ENCODE measurements around the gene PACS2. TPM values are rescaled to one million over a fixed set of nuclear protein-coding genes. Genes with fewer than 3 reads are reported as not detected.

Gene PACS2
- total RNA-seq, 2 experiments from 2014 or later: 21.1 to 22.2 TPM

GRCh38 chr14:105420974-105421674, 106.6 kb downstream of the PACS2 start:
- Mint-ChIP-seq H3K9me3 (no peaks in the 10 kb centered on the region), H3K27me3 (no peaks in the 10 kb centered on the region), H3K4me3 (peak overlapping the region; percentile 94), H3K27ac (peak overlapping the region; percentile 92), H3K4me1 (peaks cover 22% of the 10 kb centered on the region), H3K36me3 (peaks cover 37% of the 10 kb centered on the region)
- DNase-seq: no peak

- Mint-ChIP-seq H3K9me3 (no peaks in the 10 kb centered on the region), H3K4me3 (peak overlapping the region; percentile 94), H3K27me3 (no peaks in the 10 kb centered on the region), H3K27ac (peak overlapping the region; percentile 92), H3K36me3 (peaks cover 45% of the 10 kb centered on the region), H3K4me1 (peaks cover 22% of the 10 kb centered on the region)
- DNase-seq: peak; percentile 28
Measured at GRCh38 chr14:105421723-105422615, 107.4 kb downstream of the PACS2 start.

- Mint-ChIP-seq H3K27me3 (no peaks in the 10 kb centered on the region), H3K9me3 (no peaks in the 10 kb centered on the region), H3K36me3 (peaks cover 50% of the 10 kb centered on the region), H3K4me3 (peak overlapping the region; percentile 94), H3K4me1 (peaks cover 27% of the 10 kb centered on the region), H3K27ac (peak overlapping the region; percentile 92)
- no peak for DNase-seq
Measured at GRCh38 chr14:105422695-105423487, 108.3 kb downstream of the PACS2 start.

DNA sequence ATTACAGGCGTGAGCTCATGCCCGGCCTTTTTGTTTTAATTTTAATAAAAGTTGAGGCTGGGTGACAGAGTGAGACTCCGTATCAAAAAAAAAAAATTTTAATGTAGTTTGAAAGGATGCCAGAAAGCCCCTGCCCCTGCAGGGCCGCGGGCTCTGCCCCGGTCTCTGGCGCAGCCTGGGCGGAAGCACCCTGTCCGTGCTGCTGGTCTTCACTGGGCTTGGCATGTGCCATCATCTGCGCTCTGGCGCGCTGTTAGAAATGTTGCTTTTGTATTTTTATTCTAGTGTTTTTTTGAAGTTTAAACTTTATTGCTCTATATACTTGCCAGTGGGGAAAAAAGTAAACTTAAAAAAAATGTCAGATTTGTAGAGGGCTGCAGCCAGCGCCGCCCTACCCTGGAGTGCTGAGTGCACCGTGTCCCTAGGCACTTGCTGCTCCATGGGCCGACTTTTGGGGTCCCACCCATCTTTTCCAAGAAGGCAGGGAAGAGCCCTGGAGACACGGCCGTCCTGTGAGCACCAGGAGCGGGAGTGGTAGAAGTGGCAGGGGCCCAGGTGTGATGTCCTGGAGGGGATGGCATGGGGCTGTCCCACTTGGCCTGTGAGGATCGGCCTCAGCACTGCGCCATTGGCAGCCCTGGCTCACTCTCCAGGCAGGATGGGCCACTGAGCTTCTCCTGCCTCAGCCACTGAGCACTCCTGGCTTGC, 109.1 kb downstream of the PACS2 start:
- Mint-ChIP-seq H3K9me3 (no peaks in the 10 kb centered on the region), H3K4me3 (no peak overlapping the region), H3K27ac (no peak overlapping the region), H3K4me1 (peaks cover 28% of the 10 kb centered on the region), H3K27me3 (no peaks in the 10 kb centered on the region), H3K36me3 (peaks cover 57% of the 10 kb centered on the region)
- no peak for DNase-seq

DNA sequence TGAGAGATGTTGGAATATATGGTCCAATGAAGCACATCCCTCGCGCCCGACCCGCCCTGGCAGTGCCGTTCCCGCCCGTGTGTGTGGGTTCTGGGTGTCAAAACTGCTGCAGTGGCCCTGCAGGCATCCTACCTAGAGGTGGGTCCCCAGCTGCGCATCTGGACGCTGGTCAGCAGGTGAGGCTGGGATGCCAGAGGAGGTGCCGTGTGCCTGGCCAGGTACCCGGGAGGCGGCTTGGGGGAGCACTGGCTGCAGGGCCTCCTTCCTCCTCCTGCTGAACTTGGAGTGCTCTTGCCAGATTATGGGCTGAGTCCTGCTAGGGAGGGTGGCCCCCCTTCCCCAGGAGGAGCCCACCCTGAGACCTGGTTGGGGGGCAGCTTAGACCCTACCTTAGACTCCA, 110.3 kb downstream of the PACS2 start:
- Mint-ChIP-seq H3K36me3 (peaks cover 68% of the 10 kb centered on the region), H3K4me1 (peaks cover 22% of the 10 kb centered on the region), H3K4me3 (no peak overlapping the region), H3K27me3 (no peaks in the 10 kb centered on the region), H3K27ac (no peak overlapping the region), H3K9me3 (no peaks in the 10 kb centered on the region)
- no peak for DNase-seq

- H3K9me3 Mint-ChIP-seq: peaks cover 2% of the 10 kb centered on the region
- H3K27me3 Mint-ChIP-seq: no peaks in the 10 kb centered on the region
- peaks cover 76% of the 10 kb centered on the region for H3K36me3 Mint-ChIP-seq
- H3K27ac Mint-ChIP-seq: no peak overlapping the region
- H3K4me3 Mint-ChIP-seq: no peak overlapping the region
- no peak for DNase-seq
- peaks cover 21% of the 10 kb centered on the region for H3K4me1 Mint-ChIP-seq
Measured at GRCh38 chr14:105425823-105426247, 111.3 kb downstream of the PACS2 start.

GRCh38 chr14:105426416-105427130, 112.0 kb downstream of the PACS2 start:
- Mint-ChIP-seq H3K4me3 (no peak overlapping the region), H3K27ac (peak overlapping the region; percentile 42), H3K9me3 (peaks cover 2% of the 10 kb centered on the region), H3K27me3 (no peaks in the 10 kb centered on the region), H3K36me3 (peaks cover 75% of the 10 kb centered on the region), H3K4me1 (peaks cover 21% of the 10 kb centered on the region)
- no peak for DNase-seq

- Mint-ChIP-seq H3K4me1 (peaks cover 14% of the 10 kb centered on the region), H3K9me3 (peaks cover 2% of the 10 kb centered on the region), H3K27ac (no peak overlapping the region), H3K27me3 (no peaks in the 10 kb centered on the region), H3K4me3 (no peak overlapping the region), H3K36me3 (peaks cover 67% of the 10 kb centered on the region)
- DNase-seq: no peak
Measured at GRCh38 chr14:105427412-105427811, 112.9 kb downstream of the PACS2 start.

- H3K4me3 Mint-ChIP-seq: no peak overlapping the region
- no peak overlapping the region for H3K27ac Mint-ChIP-seq
- peaks cover 66% of the 10 kb centered on the region for H3K36me3 Mint-ChIP-seq
- H3K9me3 Mint-ChIP-seq: peaks cover 2% of the 10 kb centered on the region
- H3K4me1 Mint-ChIP-seq: peaks cover 14% of the 10 kb centered on the region
- no peak for DNase-seq
- no peaks in the 10 kb centered on the region for H3K27me3 Mint-ChIP-seq
Measured at GRCh38 chr14:105427936-105428485, 113.5 kb downstream of the PACS2 start.

DNA sequence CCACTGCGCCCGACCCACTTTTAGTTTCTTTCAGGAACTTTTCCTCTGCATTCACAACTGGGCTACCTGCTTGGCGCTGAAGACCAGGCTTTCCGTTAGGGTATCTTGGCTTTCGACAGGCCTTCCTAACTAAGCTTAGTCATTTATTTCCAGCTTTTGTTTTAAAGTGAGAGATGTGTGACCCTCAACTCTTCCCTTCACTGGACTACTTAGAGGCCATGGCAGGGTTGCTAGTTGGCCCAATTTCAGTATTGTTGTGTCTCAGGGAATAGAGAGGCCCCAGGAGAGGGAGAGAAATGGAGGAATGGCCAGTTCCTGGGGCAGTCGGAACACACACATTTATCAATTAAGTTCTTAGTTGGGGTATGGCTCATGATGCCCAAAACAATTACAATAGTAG, 115.5 kb downstream of the PACS2 start:
- Mint-ChIP-seq H3K4me3 (no peak overlapping the region), H3K27ac (no peak overlapping the region)

DNA sequence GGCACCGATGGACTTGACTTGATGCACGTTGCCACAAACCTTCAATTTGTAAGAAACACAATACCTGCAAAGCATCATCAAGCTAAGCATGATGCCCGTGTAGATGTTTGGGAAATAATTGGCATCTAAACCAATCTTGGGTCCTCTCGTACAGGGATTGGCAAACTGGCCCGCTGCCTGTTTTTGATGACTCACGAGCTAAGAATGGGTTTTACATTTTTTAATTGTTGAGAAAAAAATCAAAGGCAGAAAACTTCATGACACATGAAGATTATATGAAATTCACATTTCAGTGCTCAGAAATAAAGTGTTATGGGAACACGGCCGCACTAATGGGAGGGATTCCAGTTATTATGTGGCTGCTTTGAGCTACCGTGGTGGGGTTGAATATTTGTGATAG, 116.0 kb downstream of the PACS2 start:
- Mint-ChIP-seq H3K4me3 (no peak overlapping the region), H3K4me1 (peaks cover 18% of the 10 kb centered on the region), H3K27ac (no peak overlapping the region), H3K36me3 (peaks cover 67% of the 10 kb centered on the region), H3K9me3 (peaks cover 2% of the 10 kb centered on the region), H3K27me3 (no peaks in the 10 kb centered on the region)
- no peak for DNase-seq

More for the DNA sequence above, 115.5 kb downstream of the PACS2 start:
- peaks cover 18% of the 10 kb centered on the region for H3K4me1 Mint-ChIP-seq
- no peaks in the 10 kb centered on the region for H3K27me3 Mint-ChIP-seq
- peaks cover 70% of the 10 kb centered on the region for H3K36me3 Mint-ChIP-seq
- H3K9me3 Mint-ChIP-seq: peaks cover 2% of the 10 kb centered on the region
- DNase-seq: no peak

DNA sequence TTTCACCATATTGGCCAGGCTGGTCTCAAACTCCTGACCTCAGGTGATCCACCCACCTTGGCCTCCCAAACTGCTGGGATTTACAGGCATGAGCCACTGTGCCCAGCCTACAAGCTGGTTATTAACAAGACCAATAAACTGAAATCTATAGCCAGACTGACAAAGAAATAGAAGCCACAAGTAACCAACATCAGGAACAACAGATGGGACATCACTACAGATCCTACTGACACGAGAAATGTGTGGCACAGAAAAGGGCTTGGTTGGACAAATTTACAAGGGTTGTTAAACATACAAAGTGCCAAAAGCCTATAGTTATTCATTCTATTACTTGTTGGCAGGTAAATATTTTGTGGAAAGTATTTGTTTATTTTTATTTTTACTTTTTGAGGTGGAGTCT, 116.7 kb downstream of the PACS2 start:
- peaks cover 20% of the 10 kb centered on the region for H3K4me1 Mint-ChIP-seq
- H3K27me3 Mint-ChIP-seq: no peaks in the 10 kb centered on the region
- H3K9me3 Mint-ChIP-seq: peaks cover 2% of the 10 kb centered on the region
- no peak for DNase-seq
- peaks cover 64% of the 10 kb centered on the region for H3K36me3 Mint-ChIP-seq
- H3K27ac Mint-ChIP-seq: no peak overlapping the region
- no peak overlapping the region for H3K4me3 Mint-ChIP-seq

DNA sequence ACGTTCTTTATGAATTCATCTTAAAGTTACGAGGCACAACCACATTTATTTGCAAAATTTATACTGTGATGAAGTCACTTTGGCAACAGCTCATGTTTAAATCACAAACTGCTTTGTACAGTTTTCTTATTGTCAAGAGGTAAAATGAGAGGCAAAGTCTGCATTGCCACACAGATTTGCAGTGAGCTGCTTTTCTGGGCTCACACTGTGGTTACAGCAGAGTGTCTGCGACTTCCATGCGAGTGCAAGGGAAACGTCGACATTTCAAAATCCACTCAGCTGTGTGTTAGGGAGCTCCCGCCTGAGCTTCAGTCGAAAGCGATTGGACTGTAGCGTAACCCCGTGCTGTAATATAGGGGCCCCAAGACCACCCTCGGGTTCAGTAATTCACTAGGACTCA, 118.1 kb downstream of the PACS2 start:
- H3K9me3 Mint-ChIP-seq: peaks cover 2% of the 10 kb centered on the region
- H3K27ac Mint-ChIP-seq: no peak overlapping the region
- H3K4me1 Mint-ChIP-seq: peaks cover 15% of the 10 kb centered on the region
- peaks cover 51% of the 10 kb centered on the region for H3K36me3 Mint-ChIP-seq
- H3K27me3 Mint-ChIP-seq: no peaks in the 10 kb centered on the region
- no peak overlapping the region for H3K4me3 Mint-ChIP-seq
- no peak for DNase-seq

All from activated naive CD8-positive, alpha-beta T cell treated with anti-CD3 and anti-CD28 coated beads for 36 hours (primary cell).